BE2C (cell line): ENCODE data around the gene AUNIP.

ENCODE experiments used
- DNase-seq: peaks from one replicate; pipeline ENCODE4 v3.0.0-alpha.2; 2020
- H3K27me3 ChIP-seq: fragments of 250-450 bp; sonication (Bioruptor Pico); 2 replicates; pipeline ENCODE4 v1.5.1; 2020; ENCODE audit warnings: mild to moderate bottlenecking
- H3K36me3 ChIP-seq: fragments of 250-450 bp; sonication (Bioruptor Pico); 2 replicates; pipeline ENCODE4 v1.5.1; 2020; ENCODE audit warnings: mild to moderate bottlenecking
- H3K4me1 ChIP-seq: fragments of 250-450 bp; sonication (Bioruptor Pico); 2 replicates; pipeline ENCODE4 v1.5.1; 2020
- H3K4me3 ChIP-seq: 2 replicates; pipeline ENCODE4 v1.5.1; 2011; ENCODE audit warnings: low read depth, low read length
- H3K9me3 ChIP-seq: fragments of 250-450 bp; sonication (Bioruptor Pico); 2 replicates; pipeline ENCODE4 v1.5.1; 2020
- CTCF ChIP-seq: IDR thresholded peaks from 2 replicates; pipeline ENCODE4 v1.5.1; 2012; ENCODE audit warnings: mild to moderate bottlenecking, low read depth, low read length

AUNIP gene

GRCh38 chr1:25893116-25893515 lies 33.9 kb upstream of the AUNIP start:
- no peak overlapping the region for H3K4me3 ChIP-seq
- peaks cover 5% of the 10 kb centered on the region for H3K4me1 ChIP-seq
- H3K27me3 ChIP-seq = no peaks in the 10 kb centered on the region
- no peaks in the 10 kb centered on the region; the same call in none of the 2 replicates for H3K36me3 ChIP-seq
- H3K9me3 ChIP-seq = no peaks in the 10 kb centered on the region
- no peak for DNase-seq
- TF ChIP-seq CTCF = no peak

GRCh38 chr1:25891606-25892005 lies 32.3 kb upstream of the AUNIP start:
- TF ChIP-seq CTCF = no peak
- H3K4me3 ChIP-seq = no peak overlapping the region
- DNase-seq = no peak
- no peaks in the 10 kb centered on the region for H3K27me3 ChIP-seq
- H3K9me3 ChIP-seq = no peaks in the 10 kb centered on the region
- H3K36me3 ChIP-seq = no peaks in the 10 kb centered on the region; the same call in 1 of the 2 replicates
- H3K4me1 ChIP-seq = peaks cover 5% of the 10 kb centered on the region

- no peaks in the 10 kb centered on the region for H3K36me3 ChIP-seq
- no peaks in the 10 kb centered on the region for H3K9me3 ChIP-seq
- no peaks in the 10 kb centered on the region for H3K27me3 ChIP-seq
- DNase-seq = no peak
- H3K4me3 ChIP-seq = no peak overlapping the region
- no peaks in the 10 kb centered on the region for H3K4me1 ChIP-seq
- TF ChIP-seq CTCF = no peak
Observed at GRCh38 chr1:25890239-25891034, 31.2 kb upstream of the AUNIP start.

- DNase-seq = no peak
- H3K4me1 ChIP-seq = no peaks in the 10 kb centered on the region
- H3K4me3 ChIP-seq = no peak overlapping the region
- no peaks in the 10 kb centered on the region for H3K9me3 ChIP-seq
- TF ChIP-seq CTCF = no peak
- H3K27me3 ChIP-seq = no peaks in the 10 kb centered on the region
- H3K36me3 ChIP-seq = no peaks in the 10 kb centered on the region
Observed at GRCh38 chr1:25889470-25889869, 30.2 kb upstream of the AUNIP start.

- TF ChIP-seq CTCF = no peak
- H3K27me3 ChIP-seq = no peaks in the 10 kb centered on the region
- no peaks in the 10 kb centered on the region for H3K36me3 ChIP-seq
- no peak overlapping the region for H3K4me3 ChIP-seq
- H3K9me3 ChIP-seq = no peaks in the 10 kb centered on the region
- no peaks in the 10 kb centered on the region for H3K4me1 ChIP-seq
- DNase-seq = no peak
Observed at GRCh38 chr1:25888426-25888987, 29.2 kb upstream of the AUNIP start.

GRCh38 chr1:25885602-25886001 lies 26.3 kb upstream of the AUNIP start:
- DNase-seq = no peak
- H3K27me3 ChIP-seq = no peaks in the 10 kb centered on the region
- TF ChIP-seq CTCF = no peak
- no peak overlapping the region for H3K4me3 ChIP-seq
- no peaks in the 10 kb centered on the region for H3K4me1 ChIP-seq
- H3K9me3 ChIP-seq = no peaks in the 10 kb centered on the region
- no peaks in the 10 kb centered on the region for H3K36me3 ChIP-seq
